ENCODE results near the gene CHST12. TPM values are rescaled to one million over a fixed set of nuclear protein-coding genes. Genes with fewer than 3 reads are reported as not detected.

CHST12 gene
- total and polyA plus RNA-seq, 8 donors, result 11.7 to 27.1 (median 15.0) TPM

- Histone ChIP-seq H3K27me3 (no peaks in the 10 kb centered on the region), H3K36me3 (peaks cover 0 to 27% of the 10 kb centered on the region in 2 donors), H3K9me3 (no peaks in the 10 kb centered on the region), H3K4me3 (peak overlapping the region; percentile 96 to 98), H3K4me1 (peaks cover 33 to 56% of the 10 kb centered on the region in 2 donors), H3K27ac (peak overlapping the region in 1 of 2 donors; percentile 100)
- intact Hi-C loops (cut with DNase I), result no loop called here
- TF ChIP-seq, protein P1, sequence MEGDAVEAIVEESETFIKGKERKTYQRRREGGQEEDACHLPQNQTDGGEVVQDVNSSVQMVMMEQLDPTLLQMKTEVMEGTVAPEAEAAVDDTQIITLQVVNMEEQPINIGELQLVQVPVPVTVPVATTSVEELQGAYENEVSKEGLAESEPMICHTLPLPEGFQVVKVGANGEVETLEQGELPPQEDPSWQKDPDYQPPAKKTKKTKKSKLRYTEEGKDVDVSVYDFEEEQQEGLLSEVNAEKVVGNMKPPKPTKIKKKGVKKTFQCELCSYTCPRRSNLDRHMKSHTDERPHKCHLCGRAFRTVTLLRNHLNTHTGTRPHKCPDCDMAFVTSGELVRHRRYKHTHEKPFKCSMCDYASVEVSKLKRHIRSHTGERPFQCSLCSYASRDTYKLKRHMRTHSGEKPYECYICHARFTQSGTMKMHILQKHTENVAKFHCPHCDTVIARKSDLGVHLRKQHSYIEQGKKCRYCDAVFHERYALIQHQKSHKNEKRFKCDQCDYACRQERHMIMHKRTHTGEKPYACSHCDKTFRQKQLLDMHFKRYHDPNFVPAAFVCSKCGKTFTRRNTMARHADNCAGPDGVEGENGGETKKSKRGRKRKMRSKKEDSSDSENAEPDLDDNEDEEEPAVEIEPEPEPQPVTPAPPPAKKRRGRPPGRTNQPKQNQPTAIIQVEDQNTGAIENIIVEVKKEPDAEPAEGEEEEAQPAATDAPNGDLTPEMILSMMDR (IDR thresholded peaks at IDR 0.05), result no peak
- ATAC-seq, result no peak
- peak in 1 of 4 donors; percentile 85 for DNase-seq
Observed at GRCh38 chr7:2354939-2355704, 48.3 kb upstream of the CHST12 start.

DNA sequence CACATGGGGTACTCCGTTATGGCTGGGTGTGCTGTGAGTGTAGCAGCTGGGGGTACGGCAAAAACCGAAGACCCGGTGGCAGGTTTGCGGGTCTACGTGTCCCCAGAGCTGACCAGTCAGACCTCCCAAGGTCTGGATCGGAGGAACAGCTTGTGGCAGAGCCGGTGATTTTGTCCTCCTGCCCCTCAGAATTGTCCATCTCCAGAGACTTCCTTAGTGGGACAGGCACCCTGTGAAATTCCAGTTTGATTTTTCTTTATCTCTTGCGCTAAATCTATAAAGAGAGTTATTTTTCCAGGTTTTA lies 47.8 kb upstream of the CHST12 start:
- peaks cover 0 to 28% of the 10 kb centered on the region in 2 donors for H3K36me3 ChIP-seq
- peak overlapping the region in 1 of 2 donors; percentile 100 for H3K27ac ChIP-seq
- DNase-seq, result no peak
- peak overlapping the region; percentile 96 to 98 for H3K4me3 ChIP-seq
- TF ChIP-seq, protein P1 (IDR thresholded peaks at IDR 0.05), result no peak
- intact Hi-C loops (cut with DNase I), result no loop called here
- H3K4me1 ChIP-seq, result peaks cover 33 to 60% of the 10 kb centered on the region in 2 donors
- no peaks in the 10 kb centered on the region for H3K9me3 ChIP-seq
- ATAC-seq, result no peak
- no peaks in the 10 kb centered on the region for H3K27me3 ChIP-seq

DNA sequence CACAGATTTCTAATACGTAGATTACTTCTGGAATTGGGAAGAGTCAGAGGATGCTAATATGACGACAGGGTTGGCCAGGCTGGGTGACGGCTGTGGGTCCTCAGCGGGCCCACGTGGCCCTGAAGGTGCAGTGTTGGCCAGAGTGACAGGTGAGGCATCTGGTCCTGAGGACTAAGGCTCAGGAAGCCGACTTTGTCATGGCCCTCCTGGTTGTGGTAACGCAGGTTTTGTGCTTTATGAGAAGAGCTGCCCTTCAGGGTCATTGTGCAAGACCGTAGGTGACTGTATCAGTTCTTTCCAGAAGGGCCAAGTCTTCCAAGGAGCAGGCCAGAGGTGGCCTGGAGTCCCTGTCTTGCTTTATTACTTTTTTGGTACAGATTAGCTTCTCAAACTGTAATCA lies 46.2 kb upstream of the CHST12 start:
- no peak for ATAC-seq
- H3K4me1 ChIP-seq, result peaks cover 33 to 69% of the 10 kb centered on the region in 2 donors
- H3K27ac ChIP-seq, result peak overlapping the region in 1 of 2 donors; percentile 23
- no peak overlapping the region for H3K4me3 ChIP-seq
- H3K9me3 ChIP-seq, result no peaks in the 10 kb centered on the region
- no peak for DNase-seq
- TF ChIP-seq, protein P1 (IDR thresholded peaks at IDR 0.05), result no peak
- peaks cover 0 to 43% of the 10 kb centered on the region in 2 donors for H3K36me3 ChIP-seq
- no peaks in the 10 kb centered on the region for H3K27me3 ChIP-seq
- intact Hi-C loops (cut with DNase I), result no loop called here

- ATAC-seq (no peak), DNase-seq (no peak)
- Histone ChIP-seq H3K9me3 (no peaks in the 10 kb centered on the region), H3K27ac (peak overlapping the region in 1 of 2 donors; percentile 23), H3K4me1 (peaks cover 33 to 69% of the 10 kb centered on the region in 2 donors), H3K36me3 (peaks cover 0 to 47% of the 10 kb centered on the region in 2 donors), H3K4me3 (no peak overlapping the region), H3K27me3 (no peaks in the 10 kb centered on the region)
- TF ChIP-seq, protein P1 (IDR thresholded peaks at IDR 0.05), result no peak
- intact Hi-C loops (cut with DNase I), result no loop called here
Observed at GRCh38 chr7:2357571-2357970, 45.8 kb upstream of the CHST12 start.

DNA sequence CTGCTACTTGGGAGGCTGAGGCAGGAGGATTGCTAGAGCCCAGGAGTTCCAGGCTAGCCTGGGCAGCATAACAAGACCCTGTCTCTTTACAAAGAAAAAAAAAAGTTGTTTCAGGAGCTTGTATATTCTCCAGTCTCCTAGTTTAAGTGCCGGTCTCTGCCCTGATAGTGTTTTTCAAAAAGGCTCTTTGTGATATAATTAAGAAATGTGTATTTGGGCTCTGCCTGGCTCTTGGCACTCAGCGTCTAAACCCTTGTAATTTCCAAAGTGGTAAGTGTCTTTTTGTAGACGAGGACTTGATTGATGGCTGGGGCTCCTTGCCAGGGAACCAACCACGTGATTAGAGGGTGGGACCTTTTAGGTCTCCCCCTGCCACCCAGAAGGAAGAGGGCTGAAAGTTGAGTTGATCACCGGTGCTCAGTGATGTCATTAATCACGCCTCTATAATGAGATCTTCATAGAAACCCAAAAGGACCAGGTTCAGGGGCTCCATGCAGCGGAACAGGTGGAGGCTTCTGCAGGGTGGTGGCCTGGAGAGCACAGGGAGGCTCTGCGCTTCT lies 44.4 kb upstream of the CHST12 start:
- H3K36me3 ChIP-seq, result peaks cover 4 to 62% of the 10 kb centered on the region in 2 donors
- peak in 1 of 4 donors; percentile 32 for DNase-seq
- no peak for ATAC-seq
- intact Hi-C loops (cut with DNase I), result no loop called here
- no peaks in the 10 kb centered on the region for H3K9me3 ChIP-seq
- no peaks in the 10 kb centered on the region for H3K27me3 ChIP-seq
- H3K4me1 ChIP-seq, result peaks cover 27 to 61% of the 10 kb centered on the region in 2 donors
- H3K4me3 ChIP-seq, result no peak overlapping the region
- TF ChIP-seq, protein P1 (IDR thresholded peaks at IDR 0.05), result no peak
- H3K27ac ChIP-seq, result no peak overlapping the region
